Esophagus muscularis mucosa (tissue), 4 donors: ENCODE results near the gene ZNF414. TPM values are rescaled to one million over a fixed set of nuclear protein-coding genes. Genes with fewer than 3 reads are reported as not detected.

Experiments used
- DNase-seq: peaks from one replicate; pipeline ENCODE4 v3.0.0-alpha.2; 2017; ENCODE audit errors: extremely low spot score
- H3K27ac ChIP-seq, 4 donors: fragments of 200-600 bp; sonication (generic); replicated peaks in 1 of 4; 1 replicate in 3 of 4; 2 replicates in 1 of 4; pipeline ENCODE4 v1.5.1; 2016 to 2019; ENCODE audit warnings: mild to moderate bottlenecking in 1 of 4
- H3K27me3 ChIP-seq, 4 donors: fragments of 200-600 bp; sonication (generic); one replicate each; pipeline versions ENCODE4 v1.5.1 to v1.6.0; 2016 to 2019
- H3K36me3 ChIP-seq, 4 donors: fragments of 200-600 bp; sonication (generic); one replicate each; pipeline ENCODE4 v1.5.1; 2016 to 2019
- H3K4me1 ChIP-seq, 4 donors: fragments of 200-600 bp; sonication (generic); one replicate each; pipeline ENCODE4 v1.5.1; 2016 to 2019
- H3K4me3 ChIP-seq, 4 donors: fragments of 200-600 bp; sonication (generic); 1 replicate in 2 of 4; 2 replicates in 2 of 4; pipeline ENCODE4 v1.5.1; 2016 to 2019; ENCODE audit warnings: mild to moderate bottlenecking in 4 of 4, moderate library complexity in 1 of 4
- H3K9me3 ChIP-seq, 4 donors: fragments of 200-600 bp; sonication (generic); 1 replicate in 3 of 4; 2 replicates in 1 of 4; pipeline ENCODE4 v1.5.1; 2016 to 2019
- CTCF ChIP-seq, 3 experiments: fragments of 200-600 bp in 2 of 3; fragments of 450-650 bp in 1 of 3; sonication (generic) in 2 of 3; IDR thresholded peaks; one replicate each; pipeline ENCODE4 v1.5.1; 2017 to 2019; ENCODE audit warnings: antibody characterized with exemption in 3 of 3, mild to moderate bottlenecking in 2 of 3, moderate library complexity in 1 of 3
- EP300 ChIP-seq: sonication (generic); formaldehyde crosslinking; IDR thresholded peaks from one replicate; pipeline ENCODE4 v1.6.1; 2017; ENCODE audit warnings: antibody characterized with exemption
- POLR2A ChIP-seq: fragments of 450-650 bp; IDR thresholded peaks from one replicate; pipeline ENCODE4 v1.6.1; 2017; ENCODE audit warnings: antibody characterized with exemption, moderate library complexity, mild to moderate bottlenecking, low read depth
- POLR2AphosphoS5 ChIP-seq, 2 donors: sonication (generic); formaldehyde crosslinking; IDR thresholded peaks; one replicate each; pipeline ENCODE4 v1.6.1; 2017; ENCODE audit warnings: antibody characterized with exemption in 2 of 2
- WGBS: methylation state at CpG from one replicate; pipeline ENCODE4 v1.1.5; 2018; 5-methylcytosine and 5-hydroxymethylcytosine counted together
- intact Hi-C: fragments of 100-400 bp; cut with DNase I; formaldehyde crosslinking; loops from one replicate; pipeline ENCODE4 v1.15.1; 2023
- total RNA-seq, 4 donors: library from RNA; depleted of rRNA; stranded (reverse); fragments of >200 nt; gene quantifications; one replicate each; pipeline versions ENCODE4 v1.1.0 to v1.2.1, GENCODE V29; 2016

The ZNF414 gene
- total RNA-seq, 4 donors from 2014 or later, result 11.3 to 24.5 (median 17.1) TPM

GRCh38 chr19:8475005-8475404 is 39.0 kb downstream of the ZNF414 start:
- TF ChIP-seq POLR2A, result no peak
- TF ChIP-seq CTCF (IDR thresholded peaks at IDR 0.05), result no peak
- TF ChIP-seq POLR2AphosphoS5 (IDR thresholded peaks at IDR 0.05), result no peak
- H3K36me3 ChIP-seq, result peaks cover 60 to 96% (median 86%) of the 10 kb centered on the region in 4 donors
- peaks cover 18 to 28% (median 23%) of the 10 kb centered on the region in 4 donors for H3K4me1 ChIP-seq
- no peak overlapping the region for H3K4me3 ChIP-seq
- no peak overlapping the region for H3K27ac ChIP-seq
- no peak for DNase-seq
- whole genome bisulfite sequencing, result 100% methylated on average over 1 of the region's 1 CpG
- intact Hi-C loops, result no loop called here
- H3K27me3 ChIP-seq, result no peaks in the 10 kb centered on the region
- no peaks in the 10 kb centered on the region for H3K9me3 ChIP-seq

- DNase-seq, result no peak
- no peak for TF ChIP-seq EP300
- no peak for TF ChIP-seq POLR2AphosphoS5 (IDR thresholded peaks at IDR 0.05)
- no peak for TF ChIP-seq POLR2A
- no peak for TF ChIP-seq CTCF (IDR thresholded peaks at IDR 0.05)
- Histone ChIP-seq H3K9me3 (no peaks in the 10 kb centered on the region), H3K36me3 (peaks cover 71 to 100% (median 95%) of the 10 kb centered on the region in 4 donors), H3K27me3 (no peaks in the 10 kb centered on the region), H3K27ac (no peak overlapping the region), H3K4me1 (peaks cover 17 to 28% (median 25%) of the 10 kb centered on the region in 4 donors), H3K4me3 (no peak overlapping the region)
- 79% methylated on average over 6 of the region's 6 CpGs for WGBS
- intact Hi-C loops, result no loop called here
Measured at GRCh38 chr19:8473648-8474476, 40.1 kb downstream of the ZNF414 start.

- Histone ChIP-seq H3K27me3 (no peaks in the 10 kb centered on the region), H3K36me3 (peaks cover 91 to 100% (median 99%) of the 10 kb centered on the region in 4 donors), H3K4me3 (no peak overlapping the region), H3K9me3 (no peaks in the 10 kb centered on the region), H3K27ac (no peak overlapping the region), H3K4me1 (peaks cover 0 to 7% (median 3%) of the 10 kb centered on the region in 4 donors)
- 86% methylated on average over 11 of the region's 13 CpGs for WGBS
- no peak for DNase-seq
- intact Hi-C loops, result no loop called here
- TF ChIP-seq POLR2AphosphoS5 (IDR thresholded peaks at IDR 0.05) (no peak), CTCF (IDR thresholded peaks at IDR 0.05) (no peak), POLR2A (no peak), EP300 (no peak)
Measured at GRCh38 chr19:8469613-8470368, 44.2 kb downstream of the ZNF414 start.

GRCh38 chr19:8468761-8469373 is 45.1 kb downstream of the ZNF414 start:
- 78% methylated on average over 8 of the region's 8 CpGs for WGBS
- H3K9me3 ChIP-seq, result no peaks in the 10 kb centered on the region
- peaks cover 0 to 7% (median 3%) of the 10 kb centered on the region in 4 donors for H3K4me1 ChIP-seq
- H3K36me3 ChIP-seq, result peaks cover 88 to 100% (median 99%) of the 10 kb centered on the region in 4 donors
- H3K4me3 ChIP-seq, result no peak overlapping the region
- DNase-seq, result no peak
- no peaks in the 10 kb centered on the region for H3K27me3 ChIP-seq
- TF ChIP-seq EP300 (no peak), CTCF (IDR thresholded peaks at IDR 0.05) (no peak), POLR2AphosphoS5 (IDR thresholded peaks at IDR 0.05) (no peak), POLR2A (no peak)
- no peak overlapping the region for H3K27ac ChIP-seq
- intact Hi-C loops, result no loop called here
